Activated CD8-positive, alpha-beta memory T cell treated with anti-CD3 and anti-CD28 coated beads for 1 hour (primary cell): ENCODE data around the gene NCL.

Experiments used
- DNase-seq, 2 donors: peaks; one replicate each; pipeline ENCODE4 v3.0.0-alpha.2; 2020; ENCODE audit warnings: low read depth in 1 of 2; ENCODE audit errors: extremely low read depth in 1 of 2

Gene NCL

GRCh38 chr2:231463698-231464575, at the start of gene NCL:
Gene NCL, minus strand, starts transcription at chr2:231464484. Its CDS starts 131 bp downstream, at chr2:231464353.
- DNase-seq = peak; percentile 64 to 69

GRCh38 chr2:231513746-231514224, 49.5 kb upstream of the NCL start:
- DNase-seq = no peak

GRCh38 chr2:231512222-231512621, 47.9 kb upstream of the NCL start:
- DNase-seq = no peak

GRCh38 chr2:231503766-231504165, 39.5 kb upstream of the NCL start:
- no peak for DNase-seq

GRCh38 chr2:231502596-231502995, 38.3 kb upstream of the NCL start:
- no peak for DNase-seq

GRCh38 chr2:231497651-231498050, 33.4 kb upstream of the NCL start:
- DNase-seq = no peak

GRCh38 chr2:231494669-231495068, 30.4 kb upstream of the NCL start:
- no peak for DNase-seq

- DNase-seq = no peak
Measured at GRCh38 chr2:231490801-231491200, 26.5 kb upstream of the NCL start.

GRCh38 chr2:231489990-231490389, 25.7 kb upstream of the NCL start:
- DNase-seq = no peak

- no peak for DNase-seq
Measured at GRCh38 chr2:231488331-231488730, 24.0 kb upstream of the NCL start.

GRCh38 chr2:231486851-231487596, 22.7 kb upstream of the NCL start:
- no peak for DNase-seq

- DNase-seq = peak in 1 of 2 donors; percentile 8
Measured at GRCh38 chr2:231483398-231484329, 19.4 kb upstream of the NCL start.

- DNase-seq = peak; percentile 23 to 65
Measured at GRCh38 chr2:231482806-231483391, 18.6 kb upstream of the NCL start.

GRCh38 chr2:231480781-231481180, 16.5 kb upstream of the NCL start:
- no peak for DNase-seq

GRCh38 chr2:231479455-231479854, 15.2 kb upstream of the NCL start:
- DNase-seq = no peak

- DNase-seq = no peak
Measured at GRCh38 chr2:231476920-231477319, 12.6 kb upstream of the NCL start.

GRCh38 chr2:231475965-231476364, 11.7 kb upstream of the NCL start:
- no peak for DNase-seq

- DNase-seq = no peak
Measured at GRCh38 chr2:231472816-231473215, 8.5 kb upstream of the NCL start.

GRCh38 chr2:231470246-231470900, 6.1 kb upstream of the NCL start:
- DNase-seq = no peak

- no peak for DNase-seq
Measured at GRCh38 chr2:231469583-231469950, 5.3 kb upstream of the NCL start.
